A673 (cell line): ENCODE measurements around the gene ZNHIT6. TPM values are rescaled to one million over a fixed set of nuclear protein-coding genes. Genes with fewer than 3 reads are reported as not detected.
"Not testable (repeated sequence)": the region's sequence is repeated elsewhere in the genome, so short reads cannot be mapped to it uniquely, and the experiment has no call there.

Experiments used
- BruUV-seq: library from RNA; stranded (reverse); fragments of 400-500 nt; replicated peaks from 2 replicates; lab custom pipeline; 2021; lab: Mats Ljungman, UMichigan
- CTCF ChIA-PET: fragments of 300-600 bp; sonication (Branson Sonifier 250); formaldehyde crosslinking; loops from one replicate; lab custom pipeline; 2022; ENCODE audit warnings: antibody characterized with exemption; lab: Charles Lee
- POLR2A ChIA-PET: fragments of 300-600 bp; sonication (Branson Sonifier 250); formaldehyde crosslinking; loops from one replicate; lab custom pipeline; 2022; ENCODE audit warnings: antibody characterized with exemption; ENCODE audit not compliant: low non-redundant PET; lab: Charles Lee
- DNase-seq: peaks from one replicate; pipeline ENCODE4 v3.0.0-alpha.2; 2015; ENCODE audit warnings: low spot score
- H3K27ac ChIP-seq: fragments of 200-600 bp; sonication (generic); 2 replicates; pipeline ENCODE4 v1.5.1; 2016; ENCODE audit warnings: mixed run types, low read depth, mild to moderate bottlenecking, mixed read lengths, antibody characterized with exemption, low read length; ENCODE audit not compliant: poor library complexity, severe bottlenecking
- H3K27me3 ChIP-seq: fragments of 200-600 bp; sonication (generic); replicated peaks from 2 replicates; pipeline ENCODE4 v1.6.1; 2017; ENCODE audit warnings: mixed run types, low read depth, mild to moderate bottlenecking, mixed read lengths, antibody characterized with exemption, low read length; ENCODE audit not compliant: insufficient read depth, poor library complexity
- H3K36me3 ChIP-seq: fragments of 200-600 bp; sonication (generic); 2 replicates; pipeline ENCODE4 v1.6.1; 2016; ENCODE audit warnings: mixed run types, mild to moderate bottlenecking, mixed read lengths, antibody characterized with exemption, low read length; ENCODE audit not compliant: insufficient read depth, poor library complexity, severe bottlenecking
- H3K4me1 ChIP-seq: fragments of 200-600 bp; sonication (generic); 2 replicates; pipeline ENCODE4 v1.6.1; 2017; ENCODE audit warnings: mixed run types, mild to moderate bottlenecking, mixed read lengths, antibody characterized with exemption, low read length; ENCODE audit not compliant: insufficient read depth, poor library complexity, severe bottlenecking
- H3K4me3 ChIP-seq: fragments of 200-600 bp; sonication (generic); 2 replicates; pipeline ENCODE4 v1.5.1; 2016; ENCODE audit warnings: low read depth, mixed run types, mild to moderate bottlenecking, mixed read lengths, low read length; ENCODE audit not compliant: poor library complexity, severe bottlenecking
- H3K9me3 ChIP-seq: fragments of 200-600 bp; sonication (generic); 2 replicates; pipeline ENCODE4 v1.6.1; 2016; ENCODE audit warnings: mixed run types, low read depth, mild to moderate bottlenecking, mixed read lengths, antibody characterized with exemption, low read length; ENCODE audit not compliant: poor library complexity, severe bottlenecking
- EZH2 ChIP-seq: fragments of 200-600 bp; sonication (generic); IDR thresholded peaks from 2 replicates; pipeline ENCODE4 v1.6.1; 2017; ENCODE audit warnings: borderline replicate concordance, low read depth, mild to moderate bottlenecking, mixed read lengths, antibody characterized with exemption, low read length; ENCODE audit not compliant: poor library complexity, severe bottlenecking
- intact Hi-C: fragments of 100-400 bp; cut with micrococcal nuclease; formaldehyde crosslinking; loops from one replicate; pipeline ENCODE4 v1.10.0; 2022; ENCODE audit not compliant: unreplicated experiment
- total RNA-seq: library from RNA; stranded (reverse); gene quantifications from 2 replicates; pipeline ENCODE4 v1.2.3, GENCODE V29; 2021
- TF ChIP-seq, protein P1 (sequence below): fragments of 300-800, 200-600 bp; sonication (generic); conservative IDR thresholded peaks from 2 replicates; pipeline ENCODE4 v1.5.1; 2017; ENCODE audit warnings: low read depth, mild to moderate bottlenecking, antibody characterized with exemption, low read length, moderate library complexity, mixed read lengths

Gene ZNHIT6
- total RNA-seq, 1 experiment from 2014 or later: 37.6 TPM

DNA sequence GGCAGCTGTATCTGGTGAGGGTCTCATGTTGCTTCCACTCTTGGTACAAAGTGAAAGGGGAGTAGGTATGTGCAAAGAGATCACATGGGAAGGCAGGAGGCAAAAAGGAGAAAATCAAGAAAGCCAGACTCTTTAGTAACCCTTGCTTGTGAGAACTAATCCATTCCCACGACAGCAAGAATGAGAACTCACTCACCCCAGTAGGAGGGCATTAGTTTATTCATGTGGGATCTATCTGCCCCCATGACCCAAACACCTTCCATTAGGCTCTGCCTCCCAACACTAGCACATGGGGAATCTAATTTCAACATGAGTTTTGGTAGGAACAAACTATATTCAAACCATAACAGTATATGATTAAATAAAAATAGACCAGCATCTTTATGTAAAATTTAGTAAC, 57.6 kb downstream of the ZNHIT6 start:
- Histone ChIP-seq H3K36me3 (peaks cover 5% of the 10 kb centered on the region), H3K4me3 (no peak overlapping the region), H3K27ac (no peak overlapping the region), H3K27me3 (no peaks in the 10 kb centered on the region), H3K9me3 (peaks cover 13% of the 10 kb centered on the region), H3K4me1 (no peaks in the 10 kb centered on the region)
- no peak for DNase-seq
- CTCF ChIA-PET: no interaction called here
- no TSS peak for BruUV-seq
- POLR2A ChIA-PET: no interaction called here
- TF ChIP-seq EZH2: no peak
- TF ChIP-seq, protein P1, sequence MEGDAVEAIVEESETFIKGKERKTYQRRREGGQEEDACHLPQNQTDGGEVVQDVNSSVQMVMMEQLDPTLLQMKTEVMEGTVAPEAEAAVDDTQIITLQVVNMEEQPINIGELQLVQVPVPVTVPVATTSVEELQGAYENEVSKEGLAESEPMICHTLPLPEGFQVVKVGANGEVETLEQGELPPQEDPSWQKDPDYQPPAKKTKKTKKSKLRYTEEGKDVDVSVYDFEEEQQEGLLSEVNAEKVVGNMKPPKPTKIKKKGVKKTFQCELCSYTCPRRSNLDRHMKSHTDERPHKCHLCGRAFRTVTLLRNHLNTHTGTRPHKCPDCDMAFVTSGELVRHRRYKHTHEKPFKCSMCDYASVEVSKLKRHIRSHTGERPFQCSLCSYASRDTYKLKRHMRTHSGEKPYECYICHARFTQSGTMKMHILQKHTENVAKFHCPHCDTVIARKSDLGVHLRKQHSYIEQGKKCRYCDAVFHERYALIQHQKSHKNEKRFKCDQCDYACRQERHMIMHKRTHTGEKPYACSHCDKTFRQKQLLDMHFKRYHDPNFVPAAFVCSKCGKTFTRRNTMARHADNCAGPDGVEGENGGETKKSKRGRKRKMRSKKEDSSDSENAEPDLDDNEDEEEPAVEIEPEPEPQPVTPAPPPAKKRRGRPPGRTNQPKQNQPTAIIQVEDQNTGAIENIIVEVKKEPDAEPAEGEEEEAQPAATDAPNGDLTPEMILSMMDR: no peak
- intact Hi-C loops: no loop called here

DNA sequence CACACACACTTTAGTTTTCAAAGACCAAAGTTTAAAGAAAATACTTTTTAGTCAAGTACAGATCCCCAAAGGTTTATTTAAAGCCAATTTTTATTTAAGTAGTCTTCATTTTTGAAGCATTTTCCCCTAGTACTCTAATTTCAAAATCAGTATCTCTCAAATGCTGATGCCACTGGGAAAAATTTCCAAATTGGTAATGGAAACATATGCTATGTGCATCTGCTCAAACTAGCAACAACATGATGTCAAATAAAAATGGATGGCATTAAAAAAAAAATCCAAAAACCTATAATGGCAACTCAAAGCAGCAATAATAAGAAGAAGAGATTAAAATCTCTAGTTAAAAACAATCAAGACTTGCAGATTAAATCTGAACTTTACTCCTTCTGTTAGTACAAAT, 58.6 kb downstream of the ZNHIT6 start:
- Histone ChIP-seq H3K4me3 (no peak overlapping the region), H3K36me3 (peaks cover 5% of the 10 kb centered on the region), H3K9me3 (peaks cover 13% of the 10 kb centered on the region), H3K4me1 (no peaks in the 10 kb centered on the region), H3K27ac (no peak overlapping the region), H3K27me3 (no peaks in the 10 kb centered on the region)
- no peak for DNase-seq
- CTCF ChIA-PET: no interaction called here
- POLR2A ChIA-PET: no interaction called here
- no TSS peak for BruUV-seq
- intact Hi-C loops: no loop called here
- TF ChIP-seq, protein P1: no peak
- no peak for TF ChIP-seq EZH2

DNA sequence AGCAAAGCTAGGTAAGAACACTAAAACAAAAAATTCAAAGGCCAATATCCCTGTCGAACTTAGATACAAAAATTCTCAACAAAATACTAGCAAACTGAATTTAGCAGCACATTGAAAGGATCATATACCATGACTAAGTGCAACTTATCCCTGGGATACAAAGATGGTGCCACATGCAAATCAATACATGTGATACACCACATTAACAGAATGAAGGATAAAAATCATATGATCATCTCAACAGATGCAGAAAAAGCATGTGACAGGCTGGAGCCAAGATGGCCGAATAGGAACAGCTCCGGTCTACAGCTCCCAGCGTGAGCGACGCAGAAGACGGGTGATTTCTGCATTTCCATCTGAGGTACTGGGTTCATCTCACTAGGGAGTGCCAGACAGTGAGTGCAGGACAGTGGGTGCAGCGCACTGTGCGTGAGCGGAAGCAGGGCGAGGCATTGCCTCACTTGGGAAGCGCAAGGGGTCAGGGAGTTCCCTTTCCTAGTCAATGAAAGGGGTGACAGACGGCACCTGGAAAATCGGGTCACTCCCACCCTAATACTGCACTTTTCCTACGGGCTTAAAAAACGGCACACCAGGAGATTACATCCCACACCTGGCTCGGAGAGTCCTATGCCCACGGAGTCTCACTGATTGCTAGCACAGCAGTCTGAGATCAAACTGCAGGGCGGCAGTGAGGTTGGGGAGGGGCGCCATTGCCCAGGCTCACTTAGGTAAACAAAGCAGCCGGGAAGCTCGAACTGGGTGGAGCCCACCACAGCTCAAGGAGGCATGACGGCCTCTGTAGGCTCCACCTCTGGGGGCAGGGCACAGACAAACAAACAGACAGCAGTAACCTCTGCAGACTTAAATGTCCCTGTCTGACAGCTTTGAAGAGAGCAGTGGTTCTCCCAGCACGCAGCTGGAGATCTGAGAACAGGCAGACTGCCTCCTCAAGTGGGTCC, 66.4 kb downstream of the ZNHIT6 start:
- CTCF ChIA-PET, H3K9me3 ChIP-seq, H3K27ac ChIP-seq, H3K4me3 ChIP-seq, H3K27me3 ChIP-seq, POLR2A ChIA-PET, H3K36me3 ChIP-seq, H3K4me1 ChIP-seq, intact Hi-C loops, BruUV-seq, DNase-seq: not testable (repeated sequence)

DNA sequence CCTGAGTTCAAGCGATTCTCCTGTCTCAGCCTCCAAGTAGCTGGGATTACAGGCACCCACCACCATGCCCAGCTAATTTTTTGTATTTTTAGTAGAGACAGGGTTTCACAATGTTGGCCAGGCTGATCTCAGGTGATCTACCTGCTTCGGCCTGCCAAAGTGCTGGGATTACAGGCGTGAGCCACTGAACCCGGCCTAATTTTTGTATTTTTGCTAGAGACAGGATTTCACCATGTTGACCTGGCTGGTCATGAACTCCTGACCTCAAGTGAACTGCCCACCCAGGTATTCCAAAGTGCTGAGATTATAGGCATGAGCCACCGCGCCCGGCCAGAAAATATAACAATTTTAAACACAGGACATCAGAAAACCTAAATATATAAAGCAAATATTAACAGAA, 68.3 kb downstream of the ZNHIT6 start:
- DNase-seq, H3K27ac ChIP-seq, CTCF ChIA-PET, H3K36me3 ChIP-seq, H3K9me3 ChIP-seq, intact Hi-C loops, POLR2A ChIA-PET, H3K4me1 ChIP-seq, BruUV-seq, H3K27me3 ChIP-seq, H3K4me3 ChIP-seq: not testable (repeated sequence)
